MM.1S (cell line): ENCODE data around the gene MNX1.

Experiments used
- CTCF ChIP-seq: fragments of 300-600 bp; sonication (generic); IDR thresholded peaks from 2 replicates; pipeline ENCODE4 v1.5.1; 2016; ENCODE audit warnings: antibody characterized with exemption, low read length, mixed read lengths
- EZH2 ChIP-seq: fragments of 300-600 bp; sonication (generic); optimal IDR thresholded peaks from 2 replicates; pipeline ENCODE3; 2017; ENCODE audit warnings: low read depth, mild to moderate bottlenecking, antibody characterized with exemption, low read length, mixed read lengths

GRCh38 chr7:157046681-157047080 is 36.2 kb upstream of the MNX1 start:
- no peak for TF ChIP-seq EZH2
- TF ChIP-seq CTCF = no peak
